Stimulated activated naive CD8-positive, alpha-beta T cell treated with anti-CD3 and anti-CD28 coated beads, Interleukin-15, Interleukin-2, amounts not matched to agents 100 ng/mL and 50 ng/mL, for 24 hours (primary cell): ENCODE measurements around the gene JDP2.
"Not testable (repeated sequence)": the region's sequence is repeated elsewhere in the genome, so short reads cannot be mapped to it uniquely, and the experiment has no call there.

ENCODE experiments used
- H3K27ac Mint-ChIP-seq: one replicate; pipeline ENCODE4 v1.8.0; 2021; ENCODE audit warnings: mild to moderate bottlenecking, mixed read lengths
- H3K27me3 Mint-ChIP-seq: one replicate; pipeline ENCODE4 v1.8.0; 2021; ENCODE audit warnings: mixed read lengths
- H3K36me3 Mint-ChIP-seq: one replicate; pipeline ENCODE4 v1.8.0; 2021; ENCODE audit warnings: low read depth, mixed read lengths
- H3K4me1 Mint-ChIP-seq: one replicate; pipeline ENCODE4 v1.8.0; 2021; ENCODE audit warnings: low read depth, mixed read lengths
- H3K4me3 Mint-ChIP-seq: one replicate; pipeline ENCODE4 v1.8.0; 2021; ENCODE audit warnings: mild to moderate bottlenecking, mixed read lengths
- H3K9me3 Mint-ChIP-seq: one replicate; pipeline ENCODE4 v1.8.0; 2021; ENCODE audit warnings: mixed read lengths

The JDP2 gene

GRCh38 chr14:75469164-75469563 is 41.3 kb downstream of the JDP2 start:
- H3K4me3 Mint-ChIP-seq: no peak overlapping the region
- H3K36me3 Mint-ChIP-seq: no peaks in the 10 kb centered on the region
- H3K9me3 Mint-ChIP-seq: no peaks in the 10 kb centered on the region
- peaks cover 11% of the 10 kb centered on the region for H3K4me1 Mint-ChIP-seq
- H3K27ac Mint-ChIP-seq: no peak overlapping the region
- no peaks in the 10 kb centered on the region for H3K27me3 Mint-ChIP-seq

- no peak overlapping the region for H3K4me3 Mint-ChIP-seq
- peaks cover 11% of the 10 kb centered on the region for H3K4me1 Mint-ChIP-seq
- H3K27me3 Mint-ChIP-seq: no peaks in the 10 kb centered on the region
- no peak overlapping the region for H3K27ac Mint-ChIP-seq
- H3K9me3 Mint-ChIP-seq: no peaks in the 10 kb centered on the region
- H3K36me3 Mint-ChIP-seq: no peaks in the 10 kb centered on the region
Observed at GRCh38 chr14:75469606-75470237, 41.9 kb downstream of the JDP2 start.

- no peaks in the 10 kb centered on the region for H3K36me3 Mint-ChIP-seq
- H3K4me1 Mint-ChIP-seq: peaks cover 11% of the 10 kb centered on the region
- no peak overlapping the region for H3K4me3 Mint-ChIP-seq
- H3K27ac Mint-ChIP-seq: no peak overlapping the region
- no peaks in the 10 kb centered on the region for H3K9me3 Mint-ChIP-seq
- H3K27me3 Mint-ChIP-seq: no peaks in the 10 kb centered on the region
Observed at GRCh38 chr14:75470238-75470797, 42.5 kb downstream of the JDP2 start.

- Mint-ChIP-seq H3K27me3 (no peaks in the 10 kb centered on the region), H3K36me3 (no peaks in the 10 kb centered on the region), H3K27ac (no peak overlapping the region), H3K4me1 (peaks cover 11% of the 10 kb centered on the region), H3K9me3 (no peaks in the 10 kb centered on the region), H3K4me3 (no peak overlapping the region)
Observed at GRCh38 chr14:75471059-75471458, 43.2 kb downstream of the JDP2 start.

GRCh38 chr14:75474127-75474526 is 46.3 kb downstream of the JDP2 start:
- H3K9me3 Mint-ChIP-seq, H3K4me3 Mint-ChIP-seq, H3K36me3 Mint-ChIP-seq, H3K4me1 Mint-ChIP-seq, H3K27ac Mint-ChIP-seq, H3K27me3 Mint-ChIP-seq: not testable (repeated sequence)

GRCh38 chr14:75476274-75476995 is 48.6 kb downstream of the JDP2 start:
- Mint-ChIP-seq H3K27ac (no peak overlapping the region), H3K36me3 (no peaks in the 10 kb centered on the region), H3K4me3 (no peak overlapping the region), H3K9me3 (no peaks in the 10 kb centered on the region), H3K27me3 (peaks cover 4% of the 10 kb centered on the region), H3K4me1 (no peaks in the 10 kb centered on the region)

- peaks cover 4% of the 10 kb centered on the region for H3K27me3 Mint-ChIP-seq
- H3K4me3 Mint-ChIP-seq: no peak overlapping the region
- H3K36me3 Mint-ChIP-seq: no peaks in the 10 kb centered on the region
- H3K27ac Mint-ChIP-seq: no peak overlapping the region
- H3K4me1 Mint-ChIP-seq: no peaks in the 10 kb centered on the region
- H3K9me3 Mint-ChIP-seq: no peaks in the 10 kb centered on the region
Observed at GRCh38 chr14:75477881-75478280, 50.1 kb downstream of the JDP2 start.

GRCh38 chr14:75479770-75480600 is 52.2 kb downstream of the JDP2 start:
- no peaks in the 10 kb centered on the region for H3K4me1 Mint-ChIP-seq
- H3K9me3 Mint-ChIP-seq: no peaks in the 10 kb centered on the region
- H3K27me3 Mint-ChIP-seq: peaks cover 4% of the 10 kb centered on the region
- no peaks in the 10 kb centered on the region for H3K36me3 Mint-ChIP-seq
- no peak overlapping the region for H3K27ac Mint-ChIP-seq
- no peak overlapping the region for H3K4me3 Mint-ChIP-seq

- no peaks in the 10 kb centered on the region for H3K9me3 Mint-ChIP-seq
- H3K4me3 Mint-ChIP-seq: no peak overlapping the region
- peaks cover 4% of the 10 kb centered on the region for H3K27me3 Mint-ChIP-seq
- peaks cover 13% of the 10 kb centered on the region for H3K4me1 Mint-ChIP-seq
- no peak overlapping the region for H3K27ac Mint-ChIP-seq
- no peaks in the 10 kb centered on the region for H3K36me3 Mint-ChIP-seq
Observed at GRCh38 chr14:75482366-75482765, 54.5 kb downstream of the JDP2 start.

- Mint-ChIP-seq H3K36me3 (no peaks in the 10 kb centered on the region), H3K9me3 (no peaks in the 10 kb centered on the region), H3K4me1 (peaks cover 19% of the 10 kb centered on the region), H3K27me3 (peaks cover 2% of the 10 kb centered on the region), H3K27ac (no peak overlapping the region), H3K4me3 (no peak overlapping the region)
Observed at GRCh38 chr14:75484711-75485429, 57.0 kb downstream of the JDP2 start.

GRCh38 chr14:75486318-75486717 is 58.5 kb downstream of the JDP2 start:
- Mint-ChIP-seq H3K9me3 (no peaks in the 10 kb centered on the region), H3K27me3 (no peaks in the 10 kb centered on the region), H3K4me1 (peaks cover 19% of the 10 kb centered on the region), H3K36me3 (no peaks in the 10 kb centered on the region), H3K27ac (peak overlapping the region; percentile 52), H3K4me3 (no peak overlapping the region)

- Mint-ChIP-seq H3K27ac (no peak overlapping the region), H3K9me3 (no peaks in the 10 kb centered on the region), H3K27me3 (no peaks in the 10 kb centered on the region), H3K36me3 (no peaks in the 10 kb centered on the region), H3K4me1 (peaks cover 21% of the 10 kb centered on the region), H3K4me3 (no peak overlapping the region)
Observed at GRCh38 chr14:75487155-75487671, 59.4 kb downstream of the JDP2 start.

GRCh38 chr14:75489480-75489837 is 61.6 kb downstream of the JDP2 start:
- Mint-ChIP-seq H3K27me3 (no peaks in the 10 kb centered on the region), H3K9me3 (no peaks in the 10 kb centered on the region), H3K4me3 (no peak overlapping the region), H3K4me1 (peaks cover 44% of the 10 kb centered on the region), H3K36me3 (no peaks in the 10 kb centered on the region), H3K27ac (no peak overlapping the region)

- Mint-ChIP-seq H3K27ac (no peak overlapping the region), H3K9me3 (peaks cover 4% of the 10 kb centered on the region), H3K36me3 (no peaks in the 10 kb centered on the region), H3K4me1 (peaks cover 60% of the 10 kb centered on the region), H3K27me3 (no peaks in the 10 kb centered on the region), H3K4me3 (no peak overlapping the region)
Observed at GRCh38 chr14:75491376-75491978, 63.7 kb downstream of the JDP2 start.
